HEK293 (cell line): Measurements from ENCODE around the gene JAZF1.

Experiments
- CTCF ChIA-PET: fragments of 350-600 bp; formaldehyde crosslinking; extraction: SDS; loops from one replicate; lab custom pipeline; 2021; ENCODE audit warnings: antibody characterized with exemption; lab: Yijun Ruan, JAX
- POLR2A ChIA-PET: fragments of 300-600 bp; formaldehyde crosslinking; extraction: SDS; loops from one replicate; lab custom pipeline; 2020; ENCODE audit warnings: antibody characterized with exemption, inconsistent platforms; lab: Yijun Ruan, JAX
- H3K27ac ChIP-seq: fragments of 200-500 bp; sonication (Bioruptor generic); 2 replicates; pipeline ENCODE4 v1.5.1; 2014; ENCODE audit warnings: low read depth, low read length, control low read depth, inconsistent platforms; ENCODE audit errors: extremely low read depth
- H3K36me3 ChIP-seq, 2 experiments: fragments of 200-500 bp in 1 of 2; sonication (Bioruptor generic) in 1 of 2; 1 replicate in 1 of 2; 2 replicates in 1 of 2; pipeline ENCODE4 v1.5.1; 2014 to 2017; ENCODE audit warnings: inconsistent platforms in 2 of 2, low read length in 2 of 2; ENCODE audit not compliant: control insufficient read depth in 2 of 2, insufficient read depth in 1 of 2
- H3K4me1 ChIP-seq: fragments of 200-500 bp; sonication (Bioruptor generic); 2 replicates; pipeline ENCODE4 v1.5.1; 2014; ENCODE audit warnings: mild to moderate bottlenecking, low read length, inconsistent platforms; ENCODE audit not compliant: control insufficient read depth, insufficient read depth
- H3K4me3 ChIP-seq: 2 replicates; pipeline ENCODE4 v1.5.1; 2011; ENCODE audit warnings: low read depth, mild to moderate bottlenecking, control low read depth, low read length, moderate library complexity
- H3K9me3 ChIP-seq: fragments of 200-500 bp; sonication (Bioruptor generic); 2 replicates; pipeline ENCODE4 v1.5.1; 2014; ENCODE audit warnings: low read depth, low read length, inconsistent platforms; ENCODE audit not compliant: control insufficient read depth, insufficient read depth
- GLI4 ChIP-seq: fragments of 450-650 bp; formaldehyde crosslinking; IDR thresholded peaks from 2 replicates; pipeline ENCODE4 v1.5.1; 2016; ENCODE audit warnings: missing biosample characterization, missing genetic modification characterization
- PRDM1 ChIP-seq: fragments of 450-650 bp; formaldehyde crosslinking; IDR thresholded peaks from 2 replicates; pipeline ENCODE4; 2016; ENCODE audit warnings: missing biosample characterization, missing genetic modification characterization
- SETDB1 ChIP-seq: IDR thresholded peaks from one replicate; pipeline ENCODE4 v1.6.1; 2017; ENCODE audit warnings: mild to moderate bottlenecking, low read length, moderate library complexity, mixed read lengths; ENCODE audit not compliant: insufficient read length
- YY2 ChIP-seq: fragments of 450-650 bp; formaldehyde crosslinking; IDR thresholded peaks from 2 replicates; pipeline ENCODE4 v1.5.1; 2016; ENCODE audit warnings: missing biosample characterization, missing genetic modification characterization
- ZFP69B ChIP-seq: fragments of 450-650 bp; formaldehyde crosslinking; IDR thresholded peaks from 2 replicates; pipeline ENCODE4 v1.5.1; 2016; ENCODE audit warnings: missing biosample characterization, missing genetic modification characterization
- ZNF121 ChIP-seq: fragments of 450-650 bp; formaldehyde crosslinking; IDR thresholded peaks from 2 replicates; pipeline ENCODE4 v1.5.1; 2016; ENCODE audit warnings: missing biosample characterization, missing genetic modification characterization
- ZNF341 ChIP-seq: fragments of 450-650 bp; formaldehyde crosslinking; IDR thresholded peaks from 2 replicates; pipeline ENCODE4; 2016; ENCODE audit warnings: low read depth, missing biosample characterization, missing genetic modification characterization
- ZNF366 ChIP-seq: fragments of 450-650 bp; formaldehyde crosslinking; conservative IDR thresholded peaks from 2 replicates; pipeline ENCODE4 v1.5.1; 2016; ENCODE audit warnings: missing biosample characterization, missing genetic modification characterization
- ZNF423 ChIP-seq: fragments of 450-650 bp; formaldehyde crosslinking; IDR thresholded peaks from 2 replicates; pipeline ENCODE4 v1.5.1; 2016; ENCODE audit warnings: missing biosample characterization, missing genetic modification characterization
- ZNF426 ChIP-seq: fragments of 450-650 bp; formaldehyde crosslinking; IDR thresholded peaks from 2 replicates; pipeline ENCODE4 v1.5.1; 2017; ENCODE audit warnings: missing biosample characterization, missing genetic modification characterization, mild to moderate bottlenecking, inconsistent platforms, moderate library complexity
- ZNF510 ChIP-seq: fragments of 450-650 bp; formaldehyde crosslinking; IDR thresholded peaks from 2 replicates; pipeline ENCODE4 v1.5.1; 2018; ENCODE audit warnings: mild to moderate bottlenecking, missing genetic modification characterization, missing biosample characterization; ENCODE audit not compliant: insufficient replicate concordance
- ZNF544 ChIP-seq: fragments of 450-650 bp; formaldehyde crosslinking; IDR thresholded peaks from 2 replicates; pipeline ENCODE4 v1.5.0; 2017; ENCODE audit warnings: missing biosample characterization, missing genetic modification characterization
- ZSCAN23 ChIP-seq: fragments of 450-650 bp; formaldehyde crosslinking; IDR thresholded peaks from 2 replicates; pipeline ENCODE4 v1.5.1; 2016; ENCODE audit warnings: missing biosample characterization, missing genetic modification characterization
- TF ChIP-seq, protein P1 (sequence below): fragments of 450-650 bp; formaldehyde crosslinking; IDR thresholded peaks from 2 replicates; pipeline ENCODE4 v1.5.1; 2016; ENCODE audit warnings: missing biosample characterization, missing genetic modification characterization
- TF ChIP-seq, protein P2 (sequence below): fragments of 450-650 bp; formaldehyde crosslinking; IDR thresholded peaks from 2 replicates; pipeline ENCODE4 v1.5.1; 2016; ENCODE audit warnings: missing biosample characterization, missing genetic modification characterization
- TF ChIP-seq, protein P3 (sequence below): fragments of 450-650 bp; formaldehyde crosslinking; IDR thresholded peaks from 2 replicates; pipeline ENCODE4 v1.5.0; 2017; ENCODE audit warnings: missing biosample characterization, missing genetic modification characterization, borderline replicate concordance
- TF ChIP-seq, protein P4 (sequence below): fragments of 450-650 bp; formaldehyde crosslinking; IDR thresholded peaks from 2 replicates; pipeline ENCODE4 v1.5.1; 2016; ENCODE audit warnings: missing biosample characterization, missing genetic modification characterization, borderline replicate concordance
- TF ChIP-seq, protein P5 (sequence below): fragments of 450-650 bp; formaldehyde crosslinking; IDR thresholded peaks from 2 replicates; pipeline ENCODE4 v1.5.1; 2017; ENCODE audit warnings: missing biosample characterization, missing genetic modification characterization

Gene JAZF1

DNA sequence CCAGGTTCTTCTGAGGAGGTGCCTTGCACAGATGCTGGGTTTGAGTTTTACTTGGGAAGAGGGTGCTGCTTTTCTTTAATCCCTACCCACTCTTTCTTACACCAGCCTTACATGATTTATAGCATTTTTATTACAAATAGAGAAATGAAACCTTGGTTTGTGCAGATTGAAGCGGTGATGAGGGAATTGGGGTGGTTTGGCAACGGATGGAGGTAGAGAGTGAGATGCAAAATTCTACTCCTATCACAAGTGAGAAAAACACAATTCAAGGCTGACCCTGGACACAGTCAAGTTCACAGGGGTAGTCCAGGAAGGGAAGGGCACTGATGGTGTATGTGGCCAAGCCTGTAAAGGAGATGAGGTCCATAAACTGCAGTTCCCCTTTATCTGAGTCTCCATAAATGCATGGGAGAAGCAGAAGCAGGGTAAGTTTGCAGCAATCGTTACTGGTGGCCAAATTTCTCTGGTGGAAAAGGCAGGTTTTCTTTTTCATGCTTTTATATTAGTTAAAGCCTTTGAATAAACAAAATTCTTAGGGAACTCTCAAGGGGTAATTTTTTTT, 214.3 kb downstream of the JAZF1 start (continued):
- TF ChIP-seq, protein P1, sequence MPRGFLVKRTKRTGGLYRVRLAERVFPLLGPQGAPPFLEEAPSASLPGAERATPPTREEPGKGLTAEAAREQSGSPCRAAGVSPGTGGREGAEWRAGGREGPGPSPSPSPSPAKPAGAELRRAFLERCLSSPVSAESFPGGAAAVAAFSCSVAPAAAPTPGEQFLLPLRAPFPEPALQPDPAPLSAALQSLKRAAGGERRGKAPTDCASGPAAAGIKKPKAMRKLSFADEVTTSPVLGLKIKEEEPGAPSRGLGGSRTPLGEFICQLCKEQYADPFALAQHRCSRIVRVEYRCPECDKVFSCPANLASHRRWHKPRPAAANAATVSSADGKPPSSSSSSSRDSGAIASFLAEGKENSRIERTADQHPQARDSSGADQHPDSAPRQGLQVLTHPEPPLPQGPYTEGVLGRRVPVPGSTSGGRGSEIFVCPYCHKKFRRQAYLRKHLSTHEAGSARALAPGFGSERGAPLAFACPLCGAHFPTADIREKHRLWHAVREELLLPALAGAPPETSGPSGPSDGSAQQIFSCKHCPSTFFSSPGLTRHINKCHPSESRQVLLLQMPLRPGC (tag by site-specific recombination) = no peak
- TF ChIP-seq ZNF341 (tag by site-specific recombination) = no peak
- TF ChIP-seq SETDB1 = no peak
- TF ChIP-seq GLI4 (tag by site-specific recombination) = no peak
- TF ChIP-seq, protein P2, sequence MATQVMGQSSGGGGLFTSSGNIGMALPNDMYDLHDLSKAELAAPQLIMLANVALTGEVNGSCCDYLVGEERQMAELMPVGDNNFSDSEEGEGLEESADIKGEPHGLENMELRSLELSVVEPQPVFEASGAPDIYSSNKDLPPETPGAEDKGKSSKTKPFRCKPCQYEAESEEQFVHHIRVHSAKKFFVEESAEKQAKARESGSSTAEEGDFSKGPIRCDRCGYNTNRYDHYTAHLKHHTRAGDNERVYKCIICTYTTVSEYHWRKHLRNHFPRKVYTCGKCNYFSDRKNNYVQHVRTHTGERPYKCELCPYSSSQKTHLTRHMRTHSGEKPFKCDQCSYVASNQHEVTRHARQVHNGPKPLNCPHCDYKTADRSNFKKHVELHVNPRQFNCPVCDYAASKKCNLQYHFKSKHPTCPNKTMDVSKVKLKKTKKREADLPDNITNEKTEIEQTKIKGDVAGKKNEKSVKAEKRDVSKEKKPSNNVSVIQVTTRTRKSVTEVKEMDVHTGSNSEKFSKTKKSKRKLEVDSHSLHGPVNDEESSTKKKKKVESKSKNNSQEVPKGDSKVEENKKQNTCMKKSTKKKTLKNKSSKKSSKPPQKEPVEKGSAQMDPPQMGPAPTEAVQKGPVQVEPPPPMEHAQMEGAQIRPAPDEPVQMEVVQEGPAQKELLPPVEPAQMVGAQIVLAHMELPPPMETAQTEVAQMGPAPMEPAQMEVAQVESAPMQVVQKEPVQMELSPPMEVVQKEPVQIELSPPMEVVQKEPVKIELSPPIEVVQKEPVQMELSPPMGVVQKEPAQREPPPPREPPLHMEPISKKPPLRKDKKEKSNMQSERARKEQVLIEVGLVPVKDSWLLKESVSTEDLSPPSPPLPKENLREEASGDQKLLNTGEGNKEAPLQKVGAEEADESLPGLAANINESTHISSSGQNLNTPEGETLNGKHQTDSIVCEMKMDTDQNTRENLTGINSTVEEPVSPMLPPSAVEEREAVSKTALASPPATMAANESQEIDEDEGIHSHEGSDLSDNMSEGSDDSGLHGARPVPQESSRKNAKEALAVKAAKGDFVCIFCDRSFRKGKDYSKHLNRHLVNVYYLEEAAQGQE (tag by site-specific recombination) = no peak
- no peak for TF ChIP-seq ZNF544
- TF ChIP-seq ZNF366 (tag by site-specific recombination) = no peak

DNA sequence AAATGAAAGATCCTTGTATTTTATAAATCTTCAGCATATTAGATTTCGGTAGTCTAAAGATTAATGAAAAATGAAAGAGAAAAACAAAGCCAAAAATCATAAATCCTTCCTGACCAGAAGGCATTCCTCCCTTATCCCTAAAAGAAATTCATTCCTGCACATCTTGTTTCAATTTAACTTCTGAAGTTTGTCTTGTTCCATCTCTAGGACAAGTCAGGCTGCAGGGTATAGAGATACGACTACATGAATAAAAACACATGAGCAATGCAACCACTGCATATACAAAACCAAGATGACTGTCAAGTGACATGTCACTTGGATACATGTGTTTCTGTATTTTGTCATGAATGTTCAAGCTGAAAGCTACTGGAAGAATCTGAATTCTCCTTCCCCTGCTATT, 214.9 kb downstream of the JAZF1 start:
- H3K27ac ChIP-seq = no peak overlapping the region
- POLR2A ChIA-PET = no interaction called here
- H3K9me3 ChIP-seq = no peaks in the 10 kb centered on the region
- no peak overlapping the region for H3K4me3 ChIP-seq
- no peaks in the 10 kb centered on the region for H3K36me3 ChIP-seq
- no peaks in the 10 kb centered on the region for H3K4me1 ChIP-seq
- no peak for TF ChIP-seq ZFP69B
- CTCF ChIA-PET = no interaction called here

DNA sequence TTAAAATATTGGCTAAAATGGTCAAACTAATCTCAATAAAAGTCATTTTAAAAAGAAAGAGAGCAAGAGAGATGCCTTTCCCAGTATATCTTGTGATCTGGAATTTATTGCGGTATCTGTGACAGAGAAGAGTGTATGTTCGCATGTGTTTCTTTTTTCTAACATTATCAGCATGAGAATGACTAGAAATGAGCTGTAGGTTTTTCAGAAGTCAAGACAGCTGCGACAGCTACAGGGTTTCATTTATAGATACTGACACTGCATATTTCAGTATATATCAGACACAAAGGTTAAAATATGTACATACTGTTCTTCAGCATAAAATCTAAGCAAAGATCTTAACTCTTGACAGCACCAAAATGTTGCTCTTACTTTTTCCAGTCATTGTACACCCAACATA, 215.8 kb downstream of the JAZF1 start:
- H3K36me3 ChIP-seq = no peaks in the 10 kb centered on the region
- ChIA-PET CTCF (no interaction called here), POLR2A (no interaction called here)
- H3K9me3 ChIP-seq = no peaks in the 10 kb centered on the region
- no peaks in the 10 kb centered on the region for H3K4me1 ChIP-seq
- H3K27ac ChIP-seq = no peak overlapping the region
- no peak overlapping the region for H3K4me3 ChIP-seq
- TF ChIP-seq, protein P3, sequence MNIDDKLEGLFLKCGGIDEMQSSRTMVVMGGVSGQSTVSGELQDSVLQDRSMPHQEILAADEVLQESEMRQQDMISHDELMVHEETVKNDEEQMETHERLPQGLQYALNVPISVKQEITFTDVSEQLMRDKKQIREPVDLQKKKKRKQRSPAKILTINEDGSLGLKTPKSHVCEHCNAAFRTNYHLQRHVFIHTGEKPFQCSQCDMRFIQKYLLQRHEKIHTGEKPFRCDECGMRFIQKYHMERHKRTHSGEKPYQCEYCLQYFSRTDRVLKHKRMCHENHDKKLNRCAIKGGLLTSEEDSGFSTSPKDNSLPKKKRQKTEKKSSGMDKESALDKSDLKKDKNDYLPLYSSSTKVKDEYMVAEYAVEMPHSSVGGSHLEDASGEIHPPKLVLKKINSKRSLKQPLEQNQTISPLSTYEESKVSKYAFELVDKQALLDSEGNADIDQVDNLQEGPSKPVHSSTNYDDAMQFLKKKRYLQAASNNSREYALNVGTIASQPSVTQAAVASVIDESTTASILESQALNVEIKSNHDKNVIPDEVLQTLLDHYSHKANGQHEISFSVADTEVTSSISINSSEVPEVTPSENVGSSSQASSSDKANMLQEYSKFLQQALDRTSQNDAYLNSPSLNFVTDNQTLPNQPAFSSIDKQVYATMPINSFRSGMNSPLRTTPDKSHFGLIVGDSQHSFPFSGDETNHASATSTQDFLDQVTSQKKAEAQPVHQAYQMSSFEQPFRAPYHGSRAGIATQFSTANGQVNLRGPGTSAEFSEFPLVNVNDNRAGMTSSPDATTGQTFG (tag by site-specific recombination) = no peak

DNA sequence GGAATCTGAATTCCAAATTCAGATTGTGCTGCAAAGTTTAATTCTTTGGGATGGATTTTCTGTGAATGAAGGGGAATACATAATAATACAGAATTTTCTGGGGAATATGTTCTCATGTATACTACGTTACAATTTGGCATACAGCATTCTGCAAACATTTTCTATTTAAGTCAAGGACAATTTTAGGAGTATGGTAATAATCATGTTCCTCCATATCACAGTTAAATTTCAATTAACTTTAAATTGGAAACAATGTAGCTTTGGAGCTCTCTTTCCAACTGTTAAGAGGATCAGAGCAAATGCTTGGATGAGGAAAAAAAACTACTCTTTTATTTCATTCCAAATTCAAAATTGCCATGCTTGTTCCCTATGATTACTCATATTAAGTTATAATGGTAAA, 217.5 kb downstream of the JAZF1 start:
- Histone ChIP-seq H3K4me1 (no peaks in the 10 kb centered on the region), H3K36me3 (no peaks in the 10 kb centered on the region), H3K9me3 (no peaks in the 10 kb centered on the region), H3K4me3 (no peak overlapping the region), H3K27ac (no peak overlapping the region)
- POLR2A ChIA-PET = interaction anchor here (0.7 kb wide), 1 partner anchor 198 kb away, joined by 5 read pairs; no protein-coding TSS in a partner anchor
- CTCF ChIA-PET = no interaction called here
- no peak for TF ChIP-seq ZNF423 (tag by site-specific recombination)
- TF ChIP-seq ZNF426 (tag by site-specific recombination) = no peak
- TF ChIP-seq YY2 (tag by site-specific recombination) = no peak
- no peak for TF ChIP-seq ZSCAN23 (tag by site-specific recombination)
- TF ChIP-seq ZNF121 (tag by site-specific recombination) = no peak
- no peak for TF ChIP-seq PRDM1 (tag by site-specific recombination)
- TF ChIP-seq, protein P4, sequence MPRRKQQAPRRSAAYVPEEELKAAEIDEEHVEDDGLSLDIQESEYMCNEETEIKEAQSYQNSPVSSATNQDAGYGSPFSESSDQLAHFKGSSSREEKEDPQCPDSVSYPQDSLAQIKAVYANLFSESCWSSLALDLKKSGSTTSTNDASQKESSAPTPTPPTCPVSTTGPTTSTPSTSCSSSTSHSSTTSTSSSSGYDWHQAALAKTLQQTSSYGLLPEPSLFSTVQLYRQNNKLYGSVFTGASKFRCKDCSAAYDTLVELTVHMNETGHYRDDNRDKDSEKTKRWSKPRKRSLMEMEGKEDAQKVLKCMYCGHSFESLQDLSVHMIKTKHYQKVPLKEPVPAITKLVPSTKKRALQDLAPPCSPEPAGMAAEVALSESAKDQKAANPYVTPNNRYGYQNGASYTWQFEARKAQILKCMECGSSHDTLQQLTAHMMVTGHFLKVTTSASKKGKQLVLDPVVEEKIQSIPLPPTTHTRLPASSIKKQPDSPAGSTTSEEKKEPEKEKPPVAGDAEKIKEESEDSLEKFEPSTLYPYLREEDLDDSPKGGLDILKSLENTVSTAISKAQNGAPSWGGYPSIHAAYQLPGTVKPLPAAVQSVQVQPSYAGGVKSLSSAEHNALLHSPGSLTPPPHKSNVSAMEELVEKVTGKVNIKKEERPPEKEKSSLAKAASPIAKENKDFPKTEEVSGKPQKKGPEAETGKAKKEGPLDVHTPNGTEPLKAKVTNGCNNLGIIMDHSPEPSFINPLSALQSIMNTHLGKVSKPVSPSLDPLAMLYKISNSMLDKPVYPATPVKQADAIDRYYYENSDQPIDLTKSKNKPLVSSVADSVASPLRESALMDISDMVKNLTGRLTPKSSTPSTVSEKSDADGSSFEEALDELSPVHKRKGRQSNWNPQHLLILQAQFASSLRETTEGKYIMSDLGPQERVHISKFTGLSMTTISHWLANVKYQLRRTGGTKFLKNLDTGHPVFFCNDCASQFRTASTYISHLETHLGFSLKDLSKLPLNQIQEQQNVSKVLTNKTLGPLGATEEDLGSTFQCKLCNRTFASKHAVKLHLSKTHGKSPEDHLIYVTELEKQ (tag by site-specific recombination) = no peak
- TF ChIP-seq, protein P5, sequence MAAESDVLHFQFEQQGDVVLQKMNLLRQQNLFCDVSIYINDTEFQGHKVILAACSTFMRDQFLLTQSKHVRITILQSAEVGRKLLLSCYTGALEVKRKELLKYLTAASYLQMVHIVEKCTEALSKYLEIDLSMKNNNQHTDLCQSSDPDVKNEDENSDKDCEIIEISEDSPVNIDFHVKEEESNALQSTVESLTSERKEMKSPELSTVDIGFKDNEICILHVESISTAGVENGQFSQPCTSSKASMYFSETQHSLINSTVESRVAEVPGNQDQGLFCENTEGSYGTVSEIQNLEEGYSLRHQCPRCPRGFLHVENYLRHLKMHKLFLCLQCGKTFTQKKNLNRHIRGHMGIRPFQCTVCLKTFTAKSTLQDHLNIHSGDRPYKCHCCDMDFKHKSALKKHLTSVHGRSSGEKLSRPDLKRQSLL = no peak
- TF ChIP-seq ZNF510 (tag by site-specific recombination) = no peak
